Panc1 (cell line): ENCODE data around the gene WNT3A. TPM values are rescaled to one million over a fixed set of nuclear protein-coding genes. Genes with fewer than 3 reads are reported as not detected.

Source experiments
- ATAC-seq: fragments of 200-7000 bp; cut with Tn5 transposase; 2 replicates; pipeline ENCODE4 v1.9.1; 2020; ENCODE audit warnings: mild to moderate bottlenecking, moderate library complexity
- BruUV-seq: library from RNA; stranded (reverse); fragments of 400-500 nt; replicated peaks from 2 replicates; lab custom pipeline; 2021; lab: Mats Ljungman, UMichigan
- CTCF ChIA-PET: fragments of 300-600 bp; sonication (Branson Sonifier 250); formaldehyde crosslinking; loops from one replicate; lab custom pipeline; 2022; ENCODE audit warnings: antibody characterized with exemption; lab: Charles Lee
- POLR2A ChIA-PET: fragments of 300-600 bp; sonication (Branson Sonifier 250); formaldehyde crosslinking; loops from one replicate; lab custom pipeline; 2022; ENCODE audit warnings: antibody characterized with exemption; lab: Charles Lee
- DNase-seq: peaks from one replicate; pipeline ENCODE4 v3.0.0-alpha.2; 2010; ENCODE audit warnings: low read depth, low spot score
- H3K27ac ChIP-seq: 2 replicates; pipeline ENCODE4 v1.5.1; 2011; ENCODE audit warnings: mild to moderate bottlenecking, low read length, inconsistent platforms
- H3K27me3 ChIP-seq: fragments of 200-500 bp; sonication (Bioruptor generic); 2 replicates; pipeline ENCODE4 v1.6.0; 2014; ENCODE audit warnings: low read length, inconsistent platforms; ENCODE audit not compliant: control insufficient read depth, insufficient read depth
- H3K36me3 ChIP-seq: fragments of 200-500 bp; sonication (Bioruptor generic); 2 replicates; pipeline ENCODE4 v1.5.1; 2014; ENCODE audit warnings: inconsistent platforms, mild to moderate bottlenecking, low read length, moderate library complexity; ENCODE audit not compliant: control insufficient read depth, insufficient read depth
- H3K4me1 ChIP-seq: 2 replicates; pipeline ENCODE4 v1.5.1; 2011; ENCODE audit warnings: inconsistent platforms, mild to moderate bottlenecking, low read length, moderate library complexity; ENCODE audit not compliant: control insufficient read depth, insufficient read depth
- H3K4me3 ChIP-seq, 2 experiments: 2 replicates each; pipeline ENCODE4 v1.5.1; 2011 to 2012; ENCODE audit warnings: low read depth in 2 of 2, low read length in 2 of 2, mild to moderate bottlenecking in 2 of 2, inconsistent platforms in 1 of 2, moderate library complexity in 1 of 2
- H3K9me3 ChIP-seq: fragments of 200-500 bp; sonication (Bioruptor generic); 2 replicates; pipeline ENCODE4 v1.5.1; 2014; ENCODE audit warnings: low read depth, mild to moderate bottlenecking, inconsistent platforms, low read length, moderate library complexity; ENCODE audit not compliant: control insufficient read depth, insufficient read depth
- CTCF ChIP-seq: fragments of 450-650 bp; IDR thresholded peaks from 2 replicates; pipeline ENCODE4 v1.5.1; 2017; ENCODE audit warnings: mild to moderate bottlenecking
- POLR2AphosphoS5 ChIP-seq: IDR thresholded peaks from 2 replicates; pipeline ENCODE4 v1.6.1; 2012; ENCODE audit warnings: mild to moderate bottlenecking, low read depth, low read length, moderate library complexity
- SIN3A ChIP-seq: IDR thresholded peaks from 2 replicates; pipeline ENCODE4 v1.6.1; 2012; ENCODE audit warnings: low read depth, mild to moderate bottlenecking, low read length, moderate library complexity, borderline replicate concordance; ENCODE audit not compliant: insufficient read depth
- TCF7L2 ChIP-seq: IDR thresholded peaks from 2 replicates; pipeline ENCODE4 v1.6.1; 2011; ENCODE audit warnings: mild to moderate bottlenecking, low read depth, low read length, inconsistent platforms
- in situ Hi-C: cut with HindIII; loops from 2 replicates; pipeline ENCODE4 v1.10.0; 2016; ENCODE audit warnings: low sequenced_read_pairs, low pct_unique_long_range_greater_than_20kb
- intact Hi-C: fragments of 100-400 bp; cut with micrococcal nuclease; formaldehyde crosslinking; loops from one replicate; pipeline ENCODE4 v1.10.0; 2022; ENCODE audit not compliant: unreplicated experiment
- total RNA-seq: library from RNA; stranded (reverse); gene quantifications from one replicate; pipeline ENCODE4 v1.2.1, GENCODE V29; 2021; ENCODE audit not compliant: unreplicated experiment
- TF ChIP-seq, protein P1 (sequence below), 2 experiments: IDR thresholded peaks; 2 replicates each; pipeline ENCODE4 v1.6.1; 2011 to 2012; ENCODE audit warnings: low read depth in 2 of 2, control low read depth in 1 of 2, low read length in 1 of 2, mild to moderate bottlenecking in 1 of 2, moderate library complexity in 1 of 2; ENCODE audit not compliant: insufficient read depth in 1 of 2

Gene WNT3A
- total RNA-seq, 1 experiment from 2014 or later, result not detected

DNA sequence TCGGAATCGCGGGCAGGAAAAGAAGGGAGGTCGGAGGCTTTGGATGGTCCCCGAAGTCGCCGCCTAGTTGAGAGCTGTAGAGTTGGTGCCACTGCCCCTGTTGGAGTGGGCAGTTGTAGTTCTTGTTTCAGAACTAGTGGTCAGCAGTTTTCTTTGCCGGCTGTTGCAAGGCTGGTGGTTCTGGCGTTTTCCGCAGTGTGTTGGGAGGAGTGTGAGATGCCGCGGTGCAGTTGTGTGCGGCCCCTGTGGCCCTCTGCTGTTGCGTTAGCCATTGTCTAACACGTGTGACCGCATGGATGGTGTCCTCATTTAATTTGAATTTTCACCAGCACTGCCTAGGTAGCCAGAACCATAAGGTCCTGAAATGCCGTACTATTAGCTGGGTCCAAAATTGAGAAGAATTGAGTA is 77.1 kb downstream of the WNT3A start:
- peak overlapping the region; percentile 87 to 98 for H3K4me3 ChIP-seq
- ChIA-PET POLR2A (no interaction called here), CTCF (no interaction called here)
- H3K4me1 ChIP-seq, result peaks cover 54% of the 10 kb centered on the region
- DNase-seq (no peak), ATAC-seq (no peak)
- in situ Hi-C loops (no loop called here), intact Hi-C loops (no loop called here)
- BruUV-seq, result no TSS peak
- H3K27ac ChIP-seq, result peak overlapping the region; percentile 82
- TF ChIP-seq, protein P1, sequence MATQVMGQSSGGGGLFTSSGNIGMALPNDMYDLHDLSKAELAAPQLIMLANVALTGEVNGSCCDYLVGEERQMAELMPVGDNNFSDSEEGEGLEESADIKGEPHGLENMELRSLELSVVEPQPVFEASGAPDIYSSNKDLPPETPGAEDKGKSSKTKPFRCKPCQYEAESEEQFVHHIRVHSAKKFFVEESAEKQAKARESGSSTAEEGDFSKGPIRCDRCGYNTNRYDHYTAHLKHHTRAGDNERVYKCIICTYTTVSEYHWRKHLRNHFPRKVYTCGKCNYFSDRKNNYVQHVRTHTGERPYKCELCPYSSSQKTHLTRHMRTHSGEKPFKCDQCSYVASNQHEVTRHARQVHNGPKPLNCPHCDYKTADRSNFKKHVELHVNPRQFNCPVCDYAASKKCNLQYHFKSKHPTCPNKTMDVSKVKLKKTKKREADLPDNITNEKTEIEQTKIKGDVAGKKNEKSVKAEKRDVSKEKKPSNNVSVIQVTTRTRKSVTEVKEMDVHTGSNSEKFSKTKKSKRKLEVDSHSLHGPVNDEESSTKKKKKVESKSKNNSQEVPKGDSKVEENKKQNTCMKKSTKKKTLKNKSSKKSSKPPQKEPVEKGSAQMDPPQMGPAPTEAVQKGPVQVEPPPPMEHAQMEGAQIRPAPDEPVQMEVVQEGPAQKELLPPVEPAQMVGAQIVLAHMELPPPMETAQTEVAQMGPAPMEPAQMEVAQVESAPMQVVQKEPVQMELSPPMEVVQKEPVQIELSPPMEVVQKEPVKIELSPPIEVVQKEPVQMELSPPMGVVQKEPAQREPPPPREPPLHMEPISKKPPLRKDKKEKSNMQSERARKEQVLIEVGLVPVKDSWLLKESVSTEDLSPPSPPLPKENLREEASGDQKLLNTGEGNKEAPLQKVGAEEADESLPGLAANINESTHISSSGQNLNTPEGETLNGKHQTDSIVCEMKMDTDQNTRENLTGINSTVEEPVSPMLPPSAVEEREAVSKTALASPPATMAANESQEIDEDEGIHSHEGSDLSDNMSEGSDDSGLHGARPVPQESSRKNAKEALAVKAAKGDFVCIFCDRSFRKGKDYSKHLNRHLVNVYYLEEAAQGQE (IDR thresholded peaks at IDR 0.05; ENCODE audit: insufficient read depth in 1 of 2, low read depth in 2 of 2, low read length in 1 of 2), result no peak
- TF ChIP-seq POLR2AphosphoS5, result no peak
- no peak for TF ChIP-seq TCF7L2
- TF ChIP-seq SIN3A, result 0 out of 2 replicates have a peak, but pooled peaks have one; percentile 36
- TF ChIP-seq CTCF, result no peak
- no peaks in the 10 kb centered on the region for H3K9me3 ChIP-seq
- H3K27me3 ChIP-seq, result no peaks in the 10 kb centered on the region
- peaks cover 7% of the 10 kb centered on the region; the same call in 1 of the 2 replicates for H3K36me3 ChIP-seq

DNA sequence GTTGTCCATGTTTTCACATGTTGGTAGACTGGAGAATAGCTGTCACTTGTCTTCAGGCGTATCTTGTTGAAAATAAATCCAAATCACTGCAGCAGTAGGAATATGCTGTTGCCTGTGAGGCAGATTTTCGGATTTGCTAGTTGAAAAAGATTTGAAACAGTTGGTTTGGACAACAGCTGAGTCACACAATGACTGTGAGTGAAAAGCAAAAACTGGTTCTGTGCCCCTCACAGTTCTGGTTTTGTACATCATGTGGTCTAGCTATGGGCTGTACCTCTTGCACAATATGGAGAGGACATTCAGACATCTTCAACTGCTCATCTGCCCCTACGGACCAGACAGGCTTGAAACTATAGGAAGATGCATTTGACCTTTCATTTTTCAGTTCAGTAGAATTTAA is 77.5 kb downstream of the WNT3A start:
- BruUV-seq, result no TSS peak
- intact Hi-C loops, result no loop called here
- ATAC-seq, result no peak
- Histone ChIP-seq H3K36me3 (peaks cover 7% of the 10 kb centered on the region; the same call in 1 of the 2 replicates), H3K27ac (peak overlapping the region; percentile 82), H3K4me1 (peaks cover 59% of the 10 kb centered on the region), H3K4me3 (peak overlapping the region; percentile 87 to 98), H3K27me3 (no peaks in the 10 kb centered on the region), H3K9me3 (no peaks in the 10 kb centered on the region)
- POLR2A ChIA-PET, result no interaction called here
- in situ Hi-C loops, result no loop called here
- CTCF ChIA-PET, result no interaction called here
- no peak for DNase-seq
- no peak for TF ChIP-seq CTCF
- TF ChIP-seq, protein P1 (IDR thresholded peaks at IDR 0.05; ENCODE audit: insufficient read depth in 1 of 2, low read depth in 2 of 2, low read length in 1 of 2), result no peak
- TF ChIP-seq POLR2AphosphoS5, result no peak
- no peak for TF ChIP-seq SIN3A
